ENCODE results near the gene DNAJC3. TPM values are rescaled to one million over a fixed set of nuclear protein-coding genes. Genes with fewer than 3 reads are reported as not detected.
"Not testable (repeated sequence)": the region's sequence is repeated elsewhere in the genome, so short reads cannot be mapped to it uniquely, and the experiment has no call there.

DNAJC3 gene
- total and polyA plus RNA-seq, 2 of the 8 experiments (the other 6 are each of a cell fraction or from before 2014, with no cell fraction given), result 4.3 to 24.1 TPM

DNA sequence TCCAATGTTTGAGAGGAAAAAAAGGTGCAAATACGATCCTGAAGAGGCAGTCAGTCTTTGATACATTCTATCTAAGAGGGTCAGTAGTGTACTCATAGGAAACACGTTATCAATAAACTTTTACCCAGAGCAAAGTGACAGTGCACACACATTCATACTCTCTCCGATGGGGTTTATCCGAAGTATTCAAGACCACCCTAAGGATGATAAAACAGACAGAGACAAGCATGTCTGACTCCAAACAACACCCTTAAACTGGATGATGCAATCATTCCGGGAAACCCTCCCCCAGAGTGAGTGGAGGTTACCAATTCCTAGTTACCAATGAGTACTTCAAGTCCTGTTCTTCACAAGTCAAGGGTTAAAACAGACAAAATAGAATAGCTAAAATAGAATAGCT, 79.1 kb downstream of the DNAJC3 start (continued):
- TF ChIP-seq, protein P1, sequence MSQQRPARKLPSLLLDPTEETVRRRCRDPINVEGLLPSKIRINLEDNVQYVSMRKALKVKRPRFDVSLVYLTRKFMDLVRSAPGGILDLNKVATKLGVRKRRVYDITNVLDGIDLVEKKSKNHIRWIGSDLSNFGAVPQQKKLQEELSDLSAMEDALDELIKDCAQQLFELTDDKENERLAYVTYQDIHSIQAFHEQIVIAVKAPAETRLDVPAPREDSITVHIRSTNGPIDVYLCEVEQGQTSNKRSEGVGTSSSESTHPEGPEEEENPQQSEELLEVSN (IDR thresholded peaks at IDR 0.05), result no peak
- TF ChIP-seq TCF12 (IDR thresholded peaks at IDR 0.05; ENCODE audit: low read depth, low read length) (no peak), NRF1 (IDR thresholded peaks at IDR 0.05; ENCODE audit: low read depth, low read length) (no peak), JUND (IDR thresholded peaks at IDR 0.05; ENCODE audit: low read length) (peak; percentile 68), ZNF274 (IDR thresholded peaks at IDR 0.05; ENCODE audit: borderline replicate concordance, extremely low read depth, low read length) (no peak), CEBPB (IDR thresholded peaks at IDR 0.05; ENCODE audit: low read depth, low read length) (peak; percentile 93), ATF3 (IDR thresholded peaks at IDR 0.05; ENCODE audit: insufficient read depth, low read depth, low read length) (peak; percentile 37; the same call in 1 of the 2 replicates), BRCA1 (IDR thresholded peaks at IDR 0.05; ENCODE audit: low read depth, low read length) (no peak), KDM1A (IDR thresholded peaks at IDR 0.05; ENCODE audit: borderline replicate concordance, low read length) (no peak)

- not testable (repeated sequence) for H4K5ac ChIP-seq (ENCODE audit: insufficient read length, low read depth, low read length); H2AFZ ChIP-seq (ENCODE audit: low read length); H2BK5ac ChIP-seq (ENCODE audit: low read depth, low read length); H2AK5ac ChIP-seq (ENCODE audit: low read depth, low read length); H3K36me3 ChIP-seq (ENCODE audit: control insufficient read depth in 2 of 4, insufficient read depth in 4 of 4, low read length in 3 of 4); H2BK15ac ChIP-seq (ENCODE audit: low read length); H2BK20ac ChIP-seq (ENCODE audit: low read length); H3K4me1 ChIP-seq (replicated peaks in 1 of 4; ENCODE audit: control insufficient read depth in 3 of 4, insufficient read depth in 4 of 4, low read length in 3 of 4); DNase-seq (ENCODE audit: low read depth in 1 of 2, low spot score in 2 of 2); H3K79me1 ChIP-seq (ENCODE audit: low read depth, low read length); H3K23ac ChIP-seq (ENCODE audit: insufficient read length); H3K9ac ChIP-seq (replicated peaks in 1 of 4; ENCODE audit: extremely low read depth in 1 of 4, low read depth in 3 of 4, low read length in 3 of 4); H2BK12ac ChIP-seq (ENCODE audit: low read depth, low read length); H4K91ac ChIP-seq (replicated peaks; ENCODE audit: insufficient read length, low read length); H3K79me2 ChIP-seq (ENCODE audit: control insufficient read depth in 1 of 2, insufficient read depth in 2 of 2, low read length in 2 of 2); H3K14ac ChIP-seq (ENCODE audit: insufficient read length); H4K8ac ChIP-seq (ENCODE audit: extremely low read depth, insufficient read depth, low read length); H3K23me2 ChIP-seq (ENCODE audit: low read depth, low read length); H3K4me2 ChIP-seq (ENCODE audit: insufficient read depth in 1 of 2, low read depth in 2 of 2, low read length in 2 of 2); H3K18ac ChIP-seq (ENCODE audit: extremely low read depth, low read length); FAIRE-seq; H3K4me3 ChIP-seq (ENCODE audit: extremely low read depth in 1 of 4, insufficient read depth in 2 of 4, low read depth in 3 of 4, low read length in 4 of 4); H3K27me3 ChIP-seq (replicated peaks in 1 of 4; ENCODE audit: control insufficient read depth in 3 of 4, extremely low read depth in 1 of 4, insufficient read depth in 3 of 4, low read length in 3 of 4); H3K9me3 ChIP-seq (ENCODE audit: insufficient read depth in 2 of 2, low read depth in 1 of 2, low read length in 1 of 2); H3K56ac ChIP-seq (replicated peaks; ENCODE audit: insufficient read length, low read depth, low read length); H3K27ac ChIP-seq (ENCODE audit: low read depth, low read length); H4K20me1 ChIP-seq (replicated peaks in 1 of 2; ENCODE audit: control insufficient read depth in 1 of 2, insufficient read depth in 2 of 2, low read length in 2 of 2); H3K4ac ChIP-seq (replicated peaks; ENCODE audit: insufficient read length, low read depth, low read length); H2BK120ac ChIP-seq (replicated peaks; ENCODE audit: low read depth, low read length)
- 93% methylated on average over 3 of the region's 3 CpGs; no CpG with 5 or more reads in 1 of the 2 experiments for WGBS, 2 experiments (ENCODE audit: extremely low coverage in 1 of 2, insufficient coverage in 1 of 2, insufficient read length in 1 of 2, insufficient replicate concordance in 2 of 2, low coverage in 1 of 2, low lambda C conversion rate in 2 of 2, missing lambda C conversion rate in 1 of 2)
- CTCF ChIA-PET (ENCODE audit: partially characterized antibody), result interaction anchor here (0.7 to 1.7 kb wide), 4 partner anchors 12 to 58 kb away, joined by 3 to 5 read pairs (median 4); no protein-coding TSS in a partner anchor
- POLR2A ChIA-PET (ENCODE audit: partially characterized antibody), result interaction anchor here (1.6 kb wide), 1 partner anchor 86 kb away, joined by 3 read pairs; the partner anchor contains the start of gene DNAJC3
Measured at GRCh38 chr13:95762626-95763025, 85.7 kb downstream of the DNAJC3 start.
